HG02642 (cell line): ENCODE measurements around the gene KAT2B.
A peak's percentile ranks its signal among the peaks of the same experiment; 100 is the strongest.

ENCODE experiments used
- ATAC-seq: cut with Tn5 transposase; IDR thresholded peaks from one replicate; pipeline ENCODE4 v1.9.1; 2021; ENCODE audit warnings: mild to moderate bottlenecking; ENCODE audit not compliant: unreplicated experiment, poor library complexity

The KAT2B gene

GRCh38 chr3:20083953-20084352, 43.7 kb downstream of the KAT2B start:
- no peak for ATAC-seq

DNA sequence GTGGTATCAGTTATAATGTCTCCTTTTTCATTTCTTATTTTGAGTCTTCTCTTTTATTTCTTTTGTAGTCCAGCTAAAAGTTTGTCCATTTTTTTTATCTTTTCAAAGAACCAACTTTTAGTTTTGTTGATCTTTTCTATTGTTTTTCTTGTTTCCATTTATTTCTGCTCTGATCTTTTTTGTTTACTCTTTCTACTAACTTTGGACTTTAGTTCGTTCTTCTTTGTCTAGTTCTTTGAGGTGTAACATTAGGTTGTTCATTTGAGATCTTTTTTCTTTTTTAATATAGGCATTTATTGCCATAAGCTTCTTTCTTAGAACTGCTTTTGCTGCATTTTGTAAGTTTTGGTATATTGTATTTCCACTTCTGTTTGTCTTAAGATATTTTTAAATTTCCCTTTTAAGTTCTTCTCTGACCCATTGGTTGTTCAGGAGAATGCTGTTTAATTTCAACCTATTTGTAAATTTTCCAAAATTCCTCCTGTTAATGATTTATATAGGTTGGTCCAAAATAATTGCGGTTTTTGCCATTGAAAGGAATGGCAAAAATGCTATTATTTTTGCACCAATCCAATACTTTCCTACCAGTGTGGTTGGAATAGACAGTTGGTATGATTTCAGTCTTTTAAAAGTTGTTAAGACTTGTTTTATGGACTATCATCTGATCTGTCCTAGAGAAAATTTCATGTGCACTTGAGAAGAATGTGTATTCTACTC, 51.2 kb downstream of the KAT2B start:
- ATAC-seq: no peak

- ATAC-seq: no peak
These were observed 55.2 kb downstream of the KAT2B start for GRCh38 chr3:20095470-20095869.

GRCh38 chr3:20096135-20096685, 56.0 kb downstream of the KAT2B start:
- no peak for ATAC-seq

- no peak for ATAC-seq
These were observed 56.8 kb downstream of the KAT2B start for GRCh38 chr3:20097015-20097414.

DNA sequence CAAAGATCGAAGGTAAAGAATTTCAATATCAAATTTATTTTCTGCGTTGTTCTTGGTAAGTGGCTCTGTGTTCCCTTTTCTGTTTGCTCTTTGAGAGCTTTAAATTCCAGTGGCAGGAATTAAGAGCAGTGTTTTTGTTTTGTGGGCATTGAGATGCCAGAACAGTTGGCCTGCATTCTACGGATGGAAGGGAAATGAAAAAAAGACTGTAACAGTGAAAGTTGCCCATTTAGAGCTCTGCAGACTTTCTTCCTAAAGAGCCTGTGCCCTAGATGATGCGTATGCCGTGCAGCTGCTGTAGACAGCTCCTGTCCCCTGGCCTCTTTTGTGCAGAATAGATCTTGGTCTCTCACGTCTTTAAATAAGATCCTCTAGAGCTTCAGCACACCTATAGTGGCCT, 58.8 kb downstream of the KAT2B start:
- ATAC-seq: no peak

DNA sequence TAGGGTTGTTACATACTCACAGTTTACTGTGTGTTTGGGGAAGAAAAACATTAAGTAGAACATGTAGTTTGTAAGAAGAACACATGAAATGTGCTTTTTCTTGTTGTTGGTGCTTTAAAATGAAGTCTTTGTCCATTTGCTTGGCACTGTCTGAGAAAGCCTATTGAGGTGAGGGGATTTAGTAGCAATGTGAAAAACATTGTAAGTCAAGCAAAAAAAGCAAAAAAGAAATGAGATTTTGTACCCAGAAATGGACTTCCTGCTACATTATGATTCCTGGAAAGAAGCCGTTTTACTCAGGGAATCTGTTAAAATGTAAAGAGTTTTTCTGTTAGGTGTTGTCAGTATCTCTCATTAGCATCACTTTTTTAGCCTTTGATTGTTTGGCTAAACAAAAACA, 59.9 kb downstream of the KAT2B start:
- no peak for ATAC-seq

DNA sequence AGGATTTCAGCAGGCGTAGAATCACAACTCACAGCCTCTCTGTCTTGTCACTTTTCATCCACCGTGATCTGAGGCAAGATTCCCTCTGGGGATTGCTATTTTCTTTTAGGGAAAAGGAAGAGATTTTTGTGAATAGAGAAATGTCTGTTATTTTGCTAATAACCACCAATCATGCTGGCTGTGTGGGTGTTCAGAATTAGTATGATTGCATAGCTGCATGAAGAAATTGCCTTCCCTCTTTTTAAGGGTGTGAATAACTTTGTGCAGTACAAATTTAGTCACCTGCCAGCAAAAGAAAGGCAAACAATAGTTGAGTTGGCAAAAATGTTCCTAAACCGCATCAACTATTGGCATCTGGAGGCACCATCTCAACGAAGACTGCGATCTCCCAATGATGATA, 60.8 kb downstream of the KAT2B start:
- no peak for ATAC-seq

DNA sequence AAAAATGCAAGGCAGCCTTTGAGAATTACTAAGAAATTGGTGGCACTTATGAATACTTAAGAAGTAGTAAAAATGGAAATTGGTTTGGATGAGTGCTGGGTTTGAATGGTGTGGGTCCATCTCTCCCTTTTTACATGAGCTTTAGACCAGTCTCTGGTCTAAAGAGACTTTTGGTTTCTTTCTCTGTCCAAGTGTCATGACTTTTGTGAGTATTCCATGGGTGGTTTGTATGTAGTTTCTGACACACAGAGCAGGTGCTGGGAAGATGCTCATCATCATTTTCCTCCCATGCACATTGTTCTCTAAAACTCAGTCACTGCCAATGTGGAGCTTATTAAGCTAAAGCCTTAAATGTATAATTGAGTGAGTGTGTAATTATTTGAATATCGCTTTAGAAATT, 63.5 kb downstream of the KAT2B start:
- peak; percentile 34 for ATAC-seq

GRCh38 chr3:20104167-20104661, 64.0 kb downstream of the KAT2B start:
- peak; percentile 70 for ATAC-seq

DNA sequence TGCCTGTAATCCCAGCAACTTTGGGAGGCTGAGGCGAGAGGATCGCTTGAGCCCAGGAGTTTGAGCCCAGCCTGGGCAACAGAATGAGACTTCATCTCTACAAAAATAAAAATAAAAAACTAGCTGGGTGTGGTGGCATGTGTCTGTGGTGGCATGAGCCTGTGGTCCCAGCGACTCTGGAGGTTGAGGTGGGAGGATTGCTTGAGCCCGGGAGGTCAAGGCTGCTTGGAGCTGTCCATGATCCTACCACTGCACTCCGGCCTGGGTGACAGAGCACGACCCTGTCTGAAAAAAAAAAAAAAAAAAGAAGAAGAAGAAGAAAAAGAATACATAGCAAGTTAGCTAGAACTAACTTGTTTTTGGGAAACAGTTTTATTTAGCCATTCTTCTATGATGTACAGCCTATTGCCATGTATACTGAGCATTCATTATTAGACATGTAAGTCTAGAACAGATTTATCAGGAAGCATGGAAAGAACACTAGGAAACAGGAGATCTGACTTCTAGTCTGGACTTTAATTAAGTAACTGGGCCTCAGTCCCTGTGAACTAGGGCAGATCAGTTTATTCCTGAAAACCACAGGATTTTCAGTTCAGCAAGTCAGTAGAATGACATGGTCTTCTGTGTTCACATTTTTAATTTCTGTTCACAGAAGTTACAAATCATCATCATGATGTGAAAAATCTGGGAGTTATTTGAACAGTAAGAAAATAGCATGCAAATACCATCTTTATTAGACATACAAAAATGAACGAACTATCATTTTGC, 65.5 kb downstream of the KAT2B start:
- no peak for ATAC-seq

DNA sequence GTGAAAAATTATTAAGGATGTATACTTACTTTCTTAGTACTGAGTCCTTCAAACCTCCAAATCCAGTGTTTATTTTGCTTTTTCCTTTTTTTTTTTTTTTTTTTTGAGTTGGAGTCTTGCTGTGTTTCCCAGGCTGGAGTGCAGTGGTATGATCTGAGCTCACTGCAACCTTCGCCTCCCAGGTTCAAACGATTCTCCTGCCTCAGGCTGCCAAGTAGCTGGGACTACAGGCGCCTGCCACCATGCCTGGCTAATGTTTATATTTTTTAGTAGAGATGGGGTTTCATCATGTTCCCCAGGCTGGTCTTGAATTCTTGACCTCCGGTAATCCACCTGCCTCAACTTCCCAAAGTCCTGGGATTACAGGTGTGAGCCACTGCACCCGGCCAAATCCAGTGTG, 67.5 kb downstream of the KAT2B start:
- ATAC-seq: no peak

DNA sequence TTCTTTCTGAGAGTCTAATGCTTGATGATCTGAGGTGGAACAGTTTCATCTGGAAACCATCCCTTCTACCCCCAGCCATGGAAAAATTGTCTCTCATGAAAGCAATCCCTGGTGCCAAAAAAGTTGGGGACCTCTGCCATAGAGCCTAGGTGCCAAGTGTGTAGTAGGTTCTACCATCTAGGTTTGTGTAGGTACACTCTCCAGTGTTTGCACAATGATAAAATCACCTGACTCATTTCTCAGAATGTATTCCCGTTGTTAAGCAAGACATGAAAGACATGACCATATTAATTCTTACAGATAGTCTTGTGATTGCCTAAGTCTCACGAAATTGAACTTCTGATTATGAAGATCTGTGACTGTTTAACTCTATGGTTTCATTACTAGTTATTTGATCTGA, 68.6 kb downstream of the KAT2B start:
- ATAC-seq: no peak

GRCh38 chr3:20110826-20111225, 70.6 kb downstream of the KAT2B start:
- no peak for ATAC-seq

- ATAC-seq: no peak
These were observed 71.6 kb downstream of the KAT2B start for GRCh38 chr3:20111836-20112235.

GRCh38 chr3:20121088-20121487, 80.8 kb downstream of the KAT2B start:
- no peak for ATAC-seq

DNA sequence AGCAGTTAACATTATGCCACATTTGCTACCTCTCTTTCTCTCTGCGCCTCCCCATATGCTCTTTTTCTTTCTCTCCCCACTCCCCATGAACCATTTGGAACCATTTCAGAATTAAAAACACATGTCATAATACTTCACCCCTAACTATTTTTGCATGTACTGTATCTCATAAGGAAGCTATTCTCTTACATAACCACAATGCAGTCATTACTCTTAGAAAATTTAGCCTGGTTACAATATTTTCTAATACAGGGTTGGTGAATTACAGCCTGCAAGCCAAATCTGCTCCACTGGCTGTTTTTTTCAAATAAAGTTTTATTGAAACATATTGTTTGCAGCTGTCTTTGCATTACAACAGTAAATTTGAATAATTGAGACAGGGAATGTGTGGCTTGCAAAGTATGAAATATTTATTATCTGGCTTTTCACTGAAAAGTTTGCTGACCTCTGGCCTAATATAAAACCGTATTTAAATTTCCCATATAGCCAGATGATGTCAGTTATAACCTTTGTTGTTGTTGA, 82.9 kb downstream of the KAT2B start:
- ATAC-seq: no peak

DNA sequence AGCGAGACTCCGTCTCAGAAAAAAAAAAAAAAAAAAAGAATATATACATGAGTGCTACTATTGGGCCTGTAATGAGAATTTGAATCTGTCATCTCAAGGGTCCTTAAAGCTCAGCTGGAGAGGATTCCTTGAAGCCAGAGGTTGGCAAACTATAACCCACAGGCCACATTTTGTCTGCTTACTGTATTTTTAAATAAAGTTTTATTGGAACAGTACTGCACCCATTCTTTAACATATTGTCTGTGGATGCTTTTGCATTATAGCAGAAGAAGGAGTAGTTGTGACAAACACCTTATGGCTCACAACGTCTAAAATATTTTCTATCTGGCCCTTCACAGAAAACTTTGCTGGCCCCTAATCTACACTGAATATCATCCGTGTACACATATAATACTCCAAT, 85.0 kb downstream of the KAT2B start:
- no peak for ATAC-seq

DNA sequence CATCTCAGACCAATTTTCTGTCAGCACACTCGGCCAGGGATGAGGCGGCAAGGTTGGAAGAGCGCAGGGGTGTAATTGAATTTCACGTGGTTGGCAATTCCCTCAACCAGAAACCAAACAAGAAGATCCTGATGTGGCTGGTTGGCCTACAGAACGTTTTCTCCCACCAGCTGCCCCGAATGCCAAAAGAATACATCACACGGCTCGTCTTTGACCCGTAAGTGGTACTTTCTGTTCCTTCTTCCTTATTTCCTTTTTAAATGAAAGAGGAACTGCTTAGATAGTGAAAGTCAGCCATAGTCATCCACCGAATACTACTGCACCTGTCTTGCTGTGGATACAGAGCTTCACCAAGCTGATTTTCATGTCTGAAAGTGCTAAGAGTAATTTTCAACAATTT, 85.7 kb downstream of the KAT2B start:
- peak; percentile 99 for ATAC-seq

- ATAC-seq: no peak
These were observed 88.1 kb downstream of the KAT2B start for GRCh38 chr3:20128358-20128757.

DNA sequence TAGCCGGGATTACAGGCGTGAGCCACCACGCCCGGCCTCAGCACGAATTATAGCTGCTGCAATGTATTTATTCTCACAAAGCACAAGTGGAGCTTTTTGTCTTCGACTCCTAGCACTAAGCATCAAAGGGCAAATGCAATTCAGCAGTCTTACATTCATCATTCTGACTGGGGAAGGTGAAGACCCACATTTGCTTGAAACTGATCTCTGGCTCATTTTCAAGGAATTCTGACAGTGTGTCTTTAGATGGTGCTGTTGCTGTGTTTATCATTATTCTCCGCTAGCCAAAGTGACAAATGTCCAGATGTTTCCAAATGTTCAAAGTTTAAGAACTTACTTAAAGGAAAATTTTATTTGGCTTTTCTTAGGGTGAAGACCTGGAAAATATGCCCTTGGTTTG, 89.9 kb downstream of the KAT2B start:
- ATAC-seq: no peak
